IMR-90 (cell line): Measurements from ENCODE around the gene PRLR. TPM values are rescaled to one million over a fixed set of nuclear protein-coding genes. Genes with fewer than 3 reads are reported as not detected.

Source experiments
- ATAC-seq: fragments of 200-7000 bp; cut with Tn5 transposase; 2 replicates; pipeline ENCODE4 v1.9.1; 2020; ENCODE audit warnings: low read depth, mild to moderate bottlenecking, moderate library complexity
- BruUV-seq: library from RNA; stranded (reverse); fragments of 400-500 nt; replicated peaks from 2 replicates; lab custom pipeline; 2021; lab: Mats Ljungman, UMichigan
- CTCF ChIA-PET: fragments of 300-600 bp; formaldehyde crosslinking; extraction: SDS; loops from one replicate; lab custom pipeline; 2021; ENCODE audit warnings: antibody characterized with exemption; lab: Yijun Ruan, JAX
- POLR2A ChIA-PET: fragments of 300-600 bp; sonication (Branson Sonifier 250); formaldehyde crosslinking; loops from one replicate; lab custom pipeline; 2022; ENCODE audit warnings: antibody characterized with exemption; ENCODE audit not compliant: unreplicated experiment; lab: Charles Lee
- DNase-seq: peaks from one replicate; pipeline ENCODE4 v3.0.0; 2013
- H2AFZ ChIP-seq: replicated peaks from 2 replicates; pipeline ENCODE3; 2013; ENCODE audit warnings: low read length, mild to moderate bottlenecking; ENCODE audit not compliant: poor library complexity
- H2AK5ac ChIP-seq: 2 replicates; pipeline ENCODE4 v1.6.1; 2013; ENCODE audit warnings: low read depth, low read length, inconsistent platforms
- H2AK9ac ChIP-seq: replicated peaks from 2 replicates; pipeline ENCODE3; 2013; ENCODE audit warnings: mild to moderate bottlenecking, low read depth, low read length, moderate library complexity; ENCODE audit not compliant: poor library complexity
- H2BK120ac ChIP-seq: 2 replicates; pipeline ENCODE4 v1.6.1; 2013; ENCODE audit warnings: low read depth, low read length, inconsistent platforms
- H2BK15ac ChIP-seq: 3 replicates; pipeline ENCODE4 v1.6.1; 2013; ENCODE audit warnings: low read depth, low read length, inconsistent platforms
- H2BK20ac ChIP-seq: 2 replicates; pipeline ENCODE4 v1.6.1; 2013; ENCODE audit warnings: low read depth, mild to moderate bottlenecking, inconsistent platforms, low read length, moderate library complexity
- H2BK5ac ChIP-seq: 2 replicates; pipeline ENCODE4 v1.6.1; 2013; ENCODE audit warnings: mild to moderate bottlenecking, low read depth, low read length, inconsistent platforms; ENCODE audit not compliant: poor library complexity, severe bottlenecking
- H3K14ac ChIP-seq: replicated peaks from 2 replicates; pipeline ENCODE4 v1.6.1; 2013; ENCODE audit warnings: low read depth, low read length, inconsistent platforms
- H3K18ac ChIP-seq: 2 replicates; pipeline ENCODE4 v1.6.1; 2013; ENCODE audit warnings: low read depth, low read length, control low read depth
- H3K23ac ChIP-seq: 2 replicates; pipeline ENCODE4 v1.6.1; 2013; ENCODE audit warnings: low read depth, low read length, inconsistent platforms
- H3K27ac ChIP-seq: 2 replicates; pipeline ENCODE4 v1.5.1; 2013; ENCODE audit warnings: mild to moderate bottlenecking, control low read depth, low read length; ENCODE audit not compliant: insufficient read depth
- H3K27me3 ChIP-seq: 2 replicates; pipeline ENCODE4 v1.6.1; 2013; ENCODE audit warnings: low read length; ENCODE audit not compliant: control insufficient read depth, insufficient read depth
- H3K36me3 ChIP-seq: 2 replicates; pipeline ENCODE4 v1.6.1; 2013; ENCODE audit warnings: low read length, mixed read lengths; ENCODE audit not compliant: control insufficient read depth, insufficient read depth
- H3K4ac ChIP-seq: 2 replicates; pipeline ENCODE4 v1.6.1; 2013; ENCODE audit warnings: low read depth, low read length, inconsistent platforms
- H3K4me1 ChIP-seq: 2 replicates; pipeline ENCODE4 v1.6.1; 2013; ENCODE audit warnings: low read length, mixed read lengths; ENCODE audit not compliant: control insufficient read depth, insufficient read depth
- H3K4me2 ChIP-seq: 2 replicates; pipeline ENCODE4 v1.6.1; 2013; ENCODE audit warnings: low read depth, mild to moderate bottlenecking, control low read depth, low read length, moderate library complexity
- H3K4me3 ChIP-seq: 2 replicates; pipeline ENCODE4 v1.5.1; 2013; ENCODE audit warnings: low read depth, mild to moderate bottlenecking, control low read depth, low read length, moderate library complexity; ENCODE audit not compliant: insufficient read depth
- H3K56ac ChIP-seq: 2 replicates; pipeline ENCODE4 v1.6.1; 2013; ENCODE audit warnings: low read length, inconsistent platforms; ENCODE audit not compliant: insufficient read depth; ENCODE audit errors: extremely low read depth
- H3K79me1 ChIP-seq, 2 experiments: 2 replicates each; pipeline ENCODE4 v1.6.1; 2013; ENCODE audit warnings: low read length in 2 of 2, inconsistent platforms in 1 of 2, low read depth in 1 of 2
- H3K9ac ChIP-seq: 2 replicates; pipeline ENCODE4 v1.6.1; 2013; ENCODE audit warnings: low read depth, low read length, control low read depth
- H3K9me1 ChIP-seq: 2 replicates; pipeline ENCODE4 v1.6.1; 2013; ENCODE audit warnings: low read length, inconsistent platforms; ENCODE audit not compliant: insufficient read depth
- H3K9me3 ChIP-seq: 2 replicates; pipeline ENCODE4 v1.6.1; 2013; ENCODE audit warnings: low read length; ENCODE audit not compliant: control insufficient read depth, insufficient read depth
- H4K20me1 ChIP-seq: 2 replicates; pipeline ENCODE4 v1.6.1; 2013; ENCODE audit warnings: low read length, inconsistent platforms; ENCODE audit not compliant: insufficient read depth
- H4K5ac ChIP-seq: 2 replicates; pipeline ENCODE4 v1.6.1; 2013; ENCODE audit warnings: mild to moderate bottlenecking, low read depth, low read length, control low read depth
- H4K8ac ChIP-seq, 2 experiments: 2 replicates each; pipeline ENCODE4 v1.6.1; 2013; ENCODE audit warnings: low read depth in 2 of 2, low read length in 2 of 2, control low read depth in 1 of 2, inconsistent platforms in 1 of 2
- H4K91ac ChIP-seq: 2 replicates; pipeline ENCODE4 v1.6.1; 2013; ENCODE audit warnings: low read depth, low read length, inconsistent platforms; ENCODE audit not compliant: insufficient read depth
- BHLHE40 ChIP-seq: fragments of 150-350 bp; IDR thresholded peaks from 2 replicates; pipeline ENCODE4 v1.6.1; 2016; ENCODE audit warnings: mild to moderate bottlenecking, low read depth, low read length
- CEBPB ChIP-seq: IDR thresholded peaks from 2 replicates; pipeline ENCODE4 v1.6.1; 2012; ENCODE audit warnings: low read depth, low read length, improper control_type of control experiment
- CHD1 ChIP-seq: IDR thresholded peaks from 2 replicates; pipeline ENCODE4 v1.6.1; 2012; ENCODE audit warnings: low read depth, low read length, improper control_type of control experiment
- CTCF ChIP-seq: conservative IDR thresholded peaks from 2 replicates; pipeline ENCODE4 v1.5.1; 2012; ENCODE audit warnings: mild to moderate bottlenecking, low read depth, low read length, improper control_type of control experiment
- FOS ChIP-seq: fragments of 150-350 bp; IDR thresholded peaks from 2 replicates; pipeline ENCODE4 v1.6.1; 2016; ENCODE audit warnings: low read depth, low read length
- MAFK ChIP-seq: IDR thresholded peaks from 2 replicates; pipeline ENCODE4 v1.6.1; 2012; ENCODE audit warnings: low read depth, low read length, improper control_type of control experiment
- MAZ ChIP-seq: IDR thresholded peaks from 2 replicates; pipeline ENCODE4 v1.6.1; 2012; ENCODE audit warnings: low read depth, mild to moderate bottlenecking, low read length, improper control_type of control experiment, moderate library complexity, borderline replicate concordance
- MXI1 ChIP-seq: IDR thresholded peaks from 2 replicates; pipeline ENCODE4 v1.6.1; 2012; ENCODE audit warnings: low read depth, mild to moderate bottlenecking, low read length, moderate library complexity, borderline replicate concordance
- NFE2L2 ChIP-seq: fragments of 150-350 bp; IDR thresholded peaks from 2 replicates; pipeline ENCODE4 v1.6.1; 2016; ENCODE audit warnings: low read depth, mild to moderate bottlenecking, low read length
- POLR2A ChIP-seq: IDR thresholded peaks from 2 replicates; pipeline ENCODE4 v1.6.1; 2012; ENCODE audit warnings: mild to moderate bottlenecking, low read depth, low read length
- RCOR1 ChIP-seq: IDR thresholded peaks from 2 replicates; pipeline ENCODE4 v1.6.1; 2012; ENCODE audit warnings: mild to moderate bottlenecking, low read length, improper control_type of control experiment; ENCODE audit not compliant: insufficient replicate concordance
- RFX5 ChIP-seq: IDR thresholded peaks from 2 replicates; pipeline ENCODE4 v1.8.0; 2012; ENCODE audit warnings: low read depth, mild to moderate bottlenecking, low read length, moderate library complexity
- SMC3 ChIP-seq: fragments of 150-350 bp; IDR thresholded peaks from 2 replicates; pipeline ENCODE4 v1.6.1; 2016; ENCODE audit warnings: low read depth, mild to moderate bottlenecking, antibody characterized with exemption, low read length, moderate library complexity
- dilution Hi-C: fragments of 300-500 bp; cut with HindIII; formaldehyde crosslinking; loops from one replicate; pipeline ENCODE4 v1.14.3; 2018; ENCODE audit warnings: low sequenced_read_pairs; ENCODE audit not compliant: unreplicated experiment
- in situ Hi-C: fragments of 300-500 bp; cut with MboI; formaldehyde crosslinking; loops from 3 replicates; pipeline ENCODE4 v1.14.3; 2019; ENCODE audit warnings: low sequenced_read_pairs, inconsistent platforms, mixed read lengths
- intact Hi-C: fragments of 100-400 bp; cut with micrococcal nuclease; formaldehyde crosslinking; loops from 2 replicates; pipeline ENCODE4 v1.10.0; 2022
- polyA plus RNA-seq, 3 experiments: library from polyadenylated mRNA; depleted of rRNA; stranded (reverse); fragments of >200 nt; gene quantifications; 2 replicates each; pipeline ENCODE4 v1.2.3, GENCODE V29; 2012; ENCODE audit warnings: low replicate concordance in 1 of 3
- total RNA-seq: library from RNA; depleted of rRNA; stranded (reverse); fragments of >200 nt; gene quantifications from 2 replicates; pipeline ENCODE4 v1.2.3, GENCODE V29; 2012
- TF ChIP-seq, protein P1 (sequence below): fragments of 150-350 bp; IDR thresholded peaks from 2 replicates; pipeline ENCODE4 v1.6.1; 2017; ENCODE audit warnings: mild to moderate bottlenecking, antibody characterized with exemption, low read length, low read depth

The PRLR gene
- total and polyA plus RNA-seq, 2 of the 4 experiments (the other 2 are of a cell fraction), result 0.24 to 0.54 TPM

DNA sequence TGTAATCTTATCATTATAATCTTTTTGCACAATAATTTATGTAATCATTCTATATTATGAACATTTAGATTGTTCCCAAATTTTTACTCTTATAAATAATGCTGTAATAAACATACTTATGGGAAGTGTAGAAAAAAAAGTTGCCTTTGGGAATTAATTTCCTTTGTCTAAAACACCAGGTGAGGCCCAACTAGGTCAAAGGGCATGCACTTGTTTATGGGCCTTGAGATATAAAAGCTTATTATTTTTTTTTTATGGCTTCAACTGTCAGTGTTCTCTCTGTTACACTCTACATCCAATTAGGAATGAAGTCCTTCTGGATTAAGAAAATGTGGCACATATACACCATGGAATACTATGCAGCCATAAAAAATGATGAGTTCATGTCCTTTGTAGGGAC is 6.5 kb upstream of the PRLR start:
- intact Hi-C loops, result no loop called here
- dilution Hi-C loops, result no loop called here
- no peak overlapping the region for H3K9ac ChIP-seq

More for the DNA sequence above, 6.5 kb upstream of the PRLR start:
- H2BK15ac ChIP-seq, result no peak overlapping the region
- H2AK5ac ChIP-seq, result no peak overlapping the region
- no peak overlapping the region for H3K18ac ChIP-seq
- TF ChIP-seq RFX5 (no peak), NFE2L2 (no peak), RCOR1 (no peak), CTCF (no peak), MAFK (no peak), FOS (no peak), MXI1 (no peak), POLR2A (no peak), CEBPB (no peak), CHD1 (no peak), BHLHE40 (no peak), SMC3 (no peak), MAZ (no peak)
- TF ChIP-seq, protein P1, sequence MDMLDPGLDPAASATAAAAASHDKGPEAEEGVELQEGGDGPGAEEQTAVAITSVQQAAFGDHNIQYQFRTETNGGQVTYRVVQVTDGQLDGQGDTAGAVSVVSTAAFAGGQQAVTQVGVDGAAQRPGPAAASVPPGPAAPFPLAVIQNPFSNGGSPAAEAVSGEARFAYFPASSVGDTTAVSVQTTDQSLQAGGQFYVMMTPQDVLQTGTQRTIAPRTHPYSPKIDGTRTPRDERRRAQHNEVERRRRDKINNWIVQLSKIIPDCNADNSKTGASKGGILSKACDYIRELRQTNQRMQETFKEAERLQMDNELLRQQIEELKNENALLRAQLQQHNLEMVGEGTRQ, result no peak
- H2BK120ac ChIP-seq, result no peak overlapping the region
- no peaks in the 10 kb centered on the region for H3K36me3 ChIP-seq
- no peaks in the 10 kb centered on the region for H3K79me1 ChIP-seq
- H3K9me3 ChIP-seq, result no peaks in the 10 kb centered on the region
- H2AFZ ChIP-seq, result no peak overlapping the region
- DNase-seq (no peak), ATAC-seq (no peak)
- POLR2A ChIA-PET, result no interaction called here
- H4K5ac ChIP-seq, result no peak overlapping the region
- H2BK20ac ChIP-seq, result no peak overlapping the region
- H3K27ac ChIP-seq, result no peak overlapping the region
- H3K4ac ChIP-seq, result no peak overlapping the region
- H3K9me1 ChIP-seq, result no peaks in the 10 kb centered on the region
- no peak overlapping the region for H3K4me3 ChIP-seq
- in situ Hi-C loops, result no loop called here
- H3K14ac ChIP-seq, result no peak overlapping the region
- no peak overlapping the region for H3K4me2 ChIP-seq
- H2AK9ac ChIP-seq, result no peak overlapping the region
- no peaks in the 10 kb centered on the region for H3K4me1 ChIP-seq
- no peak overlapping the region for H4K91ac ChIP-seq
- no peak overlapping the region for H4K8ac ChIP-seq
- CTCF ChIA-PET, result no interaction called here
- H2BK5ac ChIP-seq, result no peak overlapping the region
- no peak overlapping the region for H3K56ac ChIP-seq
- no peaks in the 10 kb centered on the region for H4K20me1 ChIP-seq
- H3K23ac ChIP-seq, result no peak overlapping the region
- no TSS peak for BruUV-seq
- H3K27me3 ChIP-seq, result peaks cover 7% of the 10 kb centered on the region
